ENCODE data around the gene SH2D6.

The SH2D6 gene

DNA sequence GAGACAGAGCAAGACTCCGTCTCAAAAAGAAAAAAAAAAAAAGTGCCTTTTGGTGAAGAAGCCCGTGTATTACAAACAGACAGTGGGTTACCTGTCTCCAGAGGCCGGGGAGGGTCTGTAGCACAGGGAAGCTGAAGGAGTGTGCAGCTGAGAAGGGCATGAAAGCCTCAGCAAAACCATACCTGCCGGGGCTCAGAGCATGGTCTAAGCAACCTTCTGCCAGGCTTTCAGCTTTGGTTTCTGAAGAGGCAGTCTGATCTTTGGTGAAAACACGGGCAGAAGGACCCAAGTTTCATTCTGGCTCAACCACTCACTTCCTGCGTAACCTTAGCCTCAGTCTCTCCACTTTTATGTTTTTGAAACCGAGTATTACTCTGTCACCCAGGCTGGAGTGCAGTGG is 21.5 kb downstream of the SH2D6 start:
- no peak for DNase-seq (ENCODE audit: low read depth)

DNA sequence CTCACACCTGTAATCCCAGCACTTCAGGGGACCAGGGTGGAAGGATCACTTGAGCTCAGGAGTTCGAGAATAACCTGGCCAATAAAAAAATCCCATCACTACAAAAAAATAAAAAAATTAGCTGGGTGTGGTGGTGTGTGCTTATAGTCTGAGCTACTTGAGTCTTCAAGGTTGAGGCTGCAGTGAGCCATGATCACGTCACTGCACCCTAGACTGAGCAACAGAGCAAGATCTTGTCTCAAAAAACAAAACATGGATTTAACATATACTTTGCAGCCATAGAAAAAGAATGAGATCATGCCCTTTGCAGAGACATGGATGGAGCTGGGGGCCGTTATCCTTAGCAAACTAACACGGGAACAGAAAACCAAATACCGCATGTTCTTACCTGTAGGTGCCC is 22.2 kb downstream of the SH2D6 start:
- no peak for DNase-seq (ENCODE audit: low read depth)

DNA sequence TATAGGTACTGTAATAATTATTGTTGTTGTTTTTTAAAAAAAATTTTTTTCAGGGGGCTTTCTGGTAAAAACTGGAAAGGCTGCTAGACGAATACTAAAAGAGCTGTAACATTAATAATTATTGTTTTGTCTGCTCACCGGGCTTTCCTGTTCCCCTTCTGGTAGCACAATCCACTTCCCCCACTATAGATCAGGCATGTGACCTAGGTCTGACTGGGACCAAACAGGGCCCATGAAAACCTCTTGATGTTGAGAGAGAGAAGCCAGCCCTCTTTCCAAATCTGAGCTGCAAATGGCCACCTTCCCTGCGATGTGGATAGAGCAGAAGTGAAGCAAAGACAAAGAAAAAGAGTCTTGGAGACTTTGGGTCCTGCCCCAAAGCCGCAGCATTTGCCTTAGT is 23.4 kb downstream of the SH2D6 start:
- DNase-seq (ENCODE audit: low read depth), result no peak

DNA sequence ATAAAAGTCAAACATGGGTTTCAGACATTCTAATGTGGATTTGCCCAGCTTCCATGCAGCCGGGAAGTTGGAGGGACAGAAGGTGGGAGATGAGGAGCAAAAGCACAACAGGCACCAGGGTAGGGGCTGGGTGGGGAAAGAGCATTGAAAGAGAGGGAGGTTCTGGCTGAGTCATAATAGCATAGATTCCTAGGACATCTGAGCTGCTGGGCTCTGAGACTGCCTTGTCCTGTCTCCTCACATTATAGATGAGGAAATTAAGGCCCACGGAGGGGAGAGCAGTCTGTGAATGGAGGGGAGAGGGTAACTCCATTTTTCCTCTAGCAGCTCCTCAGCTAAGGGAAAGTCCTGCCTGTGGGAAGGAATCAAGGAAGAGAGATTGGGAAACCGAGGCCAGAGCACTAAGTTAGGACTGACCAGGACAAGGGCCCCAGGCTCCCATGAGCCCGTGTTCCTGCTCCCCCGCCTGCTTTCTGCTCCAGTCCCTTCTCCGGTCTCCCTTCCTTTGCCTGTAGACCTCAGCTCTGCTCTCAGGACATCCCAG is 26.2 kb downstream of the SH2D6 start:
- DNase-seq (ENCODE audit: low read depth), result no peak

DNA sequence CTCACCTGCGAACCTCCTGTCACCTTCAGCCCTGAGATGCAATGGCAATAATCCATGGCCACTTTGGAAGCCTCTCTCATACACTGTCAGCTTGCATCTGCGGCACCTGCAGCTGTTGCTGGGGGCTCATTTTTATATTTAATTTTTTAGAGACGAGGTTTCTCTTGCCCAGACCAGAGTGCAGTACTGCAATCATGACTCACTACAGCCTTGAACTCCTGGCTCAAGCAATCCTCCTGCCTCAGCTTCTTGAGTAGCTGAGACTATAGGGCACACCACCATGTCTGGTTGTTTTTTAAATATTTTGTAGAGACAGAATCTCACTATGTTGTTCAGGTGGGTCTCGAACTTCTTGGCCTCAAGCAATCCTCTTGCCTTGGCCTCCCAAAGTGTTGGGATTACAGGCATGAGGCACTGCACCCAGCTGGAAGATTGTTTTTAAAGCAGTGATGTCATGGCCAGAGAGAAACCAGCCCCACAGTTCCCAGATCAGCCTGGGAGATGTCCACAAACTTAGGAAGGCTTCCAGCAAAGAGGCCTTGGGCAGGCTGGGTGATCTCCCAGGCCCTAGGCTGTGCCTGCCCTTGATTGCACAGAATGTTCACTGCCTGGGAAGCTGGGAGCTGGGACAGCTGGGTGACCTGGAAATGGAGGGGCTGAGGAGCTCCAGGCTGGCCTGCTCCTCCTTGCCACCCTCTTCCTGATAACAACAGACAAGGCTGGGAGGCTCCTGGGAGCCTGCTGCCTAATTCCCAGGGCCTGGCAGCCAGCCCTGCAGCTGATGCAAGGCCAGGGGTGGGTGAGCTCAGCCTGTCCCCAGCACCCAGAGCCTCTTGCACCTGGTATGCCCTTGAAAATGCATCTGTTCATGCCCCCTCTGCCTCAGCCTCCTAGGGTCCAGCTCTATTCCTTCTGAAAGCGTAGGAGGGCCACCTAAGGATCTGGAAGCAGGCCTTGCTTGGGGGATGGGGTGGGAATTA is 27.1 kb downstream of the SH2D6 start:
- no peak for DNase-seq (ENCODE audit: low read depth)

DNA sequence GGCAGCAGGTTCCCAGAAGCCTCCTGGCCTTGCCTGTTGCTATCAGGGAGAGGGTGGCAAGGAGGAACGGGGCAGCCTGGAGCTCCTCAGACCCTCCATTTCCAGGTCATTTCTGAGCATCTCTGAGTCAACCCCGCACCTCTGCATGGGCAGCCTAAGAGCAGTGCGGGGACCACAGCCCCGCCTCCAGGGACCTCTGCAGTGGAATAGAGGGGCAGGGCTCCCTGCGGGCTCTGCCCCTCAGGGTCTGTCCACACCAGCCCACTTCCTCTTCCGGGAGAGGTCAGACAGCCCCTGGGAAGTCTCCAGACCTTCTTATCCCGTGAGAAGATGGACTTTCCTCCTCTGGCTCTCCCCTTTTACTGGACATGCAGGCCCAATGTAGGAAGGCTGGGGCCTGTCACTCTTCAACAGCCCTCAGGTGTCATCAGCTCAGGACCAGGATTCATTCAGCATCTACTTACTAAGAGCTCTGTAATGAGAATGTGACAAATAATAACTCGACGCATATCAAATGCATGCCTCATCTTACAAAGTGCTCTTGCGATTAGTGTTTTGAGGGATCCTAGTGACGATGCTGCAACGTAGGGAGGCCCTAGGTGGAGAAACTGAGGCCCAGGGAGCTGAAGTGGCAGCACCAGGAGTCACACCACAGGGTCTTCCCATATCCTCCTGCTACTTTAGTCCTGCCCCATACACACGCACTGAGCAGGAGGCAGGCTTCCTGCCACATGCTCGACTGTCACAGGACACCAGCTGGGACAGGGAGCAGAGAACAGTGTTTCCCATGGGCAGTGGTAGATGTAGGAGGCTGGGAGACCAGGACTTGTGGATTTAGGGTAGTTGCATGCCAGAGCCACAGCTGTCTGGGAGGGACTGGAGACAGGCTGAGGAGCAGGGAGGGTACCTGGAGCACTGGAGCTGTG is 28.0 kb downstream of the SH2D6 start:
- no peak for DNase-seq (ENCODE audit: low read depth)

DNA sequence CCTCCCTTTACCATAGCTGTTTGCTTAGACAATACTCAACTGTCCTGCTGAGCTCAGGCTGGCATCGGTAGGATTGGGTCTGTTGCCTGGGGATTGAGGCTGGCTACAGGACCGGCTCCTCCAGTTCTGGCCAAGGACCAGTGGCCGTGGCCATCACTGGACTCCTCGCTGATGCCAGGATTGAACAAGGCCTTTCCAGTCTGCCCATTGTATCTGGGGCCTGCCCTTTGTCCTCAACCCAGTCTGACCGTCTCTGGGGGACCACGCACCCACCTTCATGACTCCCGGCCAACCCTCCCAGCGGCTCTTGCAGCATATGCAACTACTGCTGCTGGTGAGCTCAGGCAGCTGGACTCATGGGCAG is 28.7 kb downstream of the SH2D6 start:
- no peak for DNase-seq (ENCODE audit: low read depth)

DNA sequence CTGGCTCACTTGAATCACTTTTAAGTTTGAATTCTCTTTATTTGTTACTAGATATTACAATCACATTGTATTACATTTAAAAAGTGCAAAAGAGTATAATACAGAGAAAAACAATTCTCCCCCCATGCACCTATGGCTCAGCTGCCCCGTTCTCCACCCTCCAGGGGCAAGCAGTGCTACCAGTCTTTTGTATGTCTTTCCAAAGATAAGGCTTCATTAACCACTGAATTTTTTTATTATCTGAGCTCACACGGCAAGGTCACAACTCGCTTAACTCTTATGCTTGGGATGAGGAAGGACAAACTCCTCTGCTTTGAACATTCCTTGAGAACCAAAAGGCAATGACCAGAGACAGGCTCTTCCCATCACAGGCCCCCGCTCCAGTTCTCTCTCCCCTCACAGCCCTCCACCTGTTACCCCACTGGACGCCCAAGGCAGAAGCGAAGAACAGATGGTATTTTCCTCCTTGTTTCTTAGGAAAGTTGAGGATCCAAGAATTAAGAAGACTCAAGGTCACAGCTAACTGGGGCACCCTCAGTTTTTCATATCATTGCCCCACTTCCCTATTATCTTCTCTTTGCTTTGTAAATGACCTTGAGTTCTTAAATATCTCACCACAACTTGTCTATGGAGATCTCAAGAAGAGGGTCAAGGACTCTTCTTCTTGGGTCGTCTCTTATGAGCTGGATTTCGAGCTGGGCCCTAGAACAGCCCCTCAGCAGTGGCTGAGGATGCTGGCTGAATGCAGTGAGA is 30.1 kb downstream of the SH2D6 start:
- DNase-seq (ENCODE audit: low read depth), result no peak

DNA sequence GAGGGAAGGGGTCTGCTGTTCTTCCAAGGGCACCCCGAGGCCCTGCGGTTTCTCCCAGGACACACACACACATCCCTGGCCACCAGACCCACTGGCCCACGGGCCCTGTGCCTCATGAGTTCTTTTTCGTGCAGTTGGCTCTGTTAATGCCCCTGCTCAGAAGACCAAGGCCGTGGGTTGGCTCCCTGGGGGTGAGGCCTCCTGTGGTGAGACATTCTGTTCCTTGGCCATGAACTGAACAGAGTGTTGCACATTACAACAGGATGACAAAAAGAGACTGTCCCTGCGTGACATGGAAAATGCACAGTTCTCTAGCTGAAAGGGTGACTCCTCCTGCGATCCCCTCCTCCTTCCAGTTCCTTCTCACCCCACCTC is 30.7 kb downstream of the SH2D6 start:
- no peak for DNase-seq (ENCODE audit: low read depth)

DNA sequence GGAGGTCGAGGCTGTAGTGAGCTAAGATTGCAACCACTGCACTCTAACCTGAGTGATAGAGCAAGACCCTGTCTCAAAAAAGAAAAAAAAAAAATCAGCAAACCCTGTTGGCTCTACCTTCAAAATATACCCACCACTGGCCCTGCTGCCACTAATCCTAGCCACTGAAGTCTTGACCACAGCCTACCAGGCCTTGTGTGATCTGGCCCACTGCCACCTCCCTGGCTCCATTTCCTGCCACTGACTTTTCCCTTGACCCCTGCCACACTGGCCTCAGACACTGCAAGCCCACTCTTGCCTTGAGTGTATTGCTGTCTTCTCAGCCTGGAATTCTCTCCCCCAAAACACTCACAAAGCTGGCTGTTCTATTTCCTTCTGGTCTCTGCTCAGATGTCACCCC is 33.7 kb downstream of the SH2D6 start:
- DNase-seq (ENCODE audit: low read depth), result no peak

DNA sequence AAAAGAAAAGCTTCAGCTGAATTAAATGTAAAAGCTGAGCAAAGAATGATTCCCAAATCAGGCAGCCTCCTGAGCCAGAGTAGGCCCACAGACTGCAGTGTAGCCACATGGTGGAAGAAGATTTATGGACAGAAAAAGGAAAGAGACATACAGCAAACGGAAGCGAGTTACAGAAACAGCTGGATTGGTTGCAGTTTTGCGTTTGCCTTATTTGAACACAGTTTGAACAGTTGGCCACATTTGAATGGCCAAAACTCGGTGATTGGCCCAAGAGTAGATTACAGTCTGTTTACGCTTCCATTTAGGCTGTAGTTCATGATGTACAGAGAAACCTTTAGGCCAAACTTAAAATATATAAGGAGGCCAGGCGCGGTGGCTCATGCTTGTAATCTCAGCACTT is 35.1 kb downstream of the SH2D6 start:
- no peak for DNase-seq (ENCODE audit: low read depth)

DNA sequence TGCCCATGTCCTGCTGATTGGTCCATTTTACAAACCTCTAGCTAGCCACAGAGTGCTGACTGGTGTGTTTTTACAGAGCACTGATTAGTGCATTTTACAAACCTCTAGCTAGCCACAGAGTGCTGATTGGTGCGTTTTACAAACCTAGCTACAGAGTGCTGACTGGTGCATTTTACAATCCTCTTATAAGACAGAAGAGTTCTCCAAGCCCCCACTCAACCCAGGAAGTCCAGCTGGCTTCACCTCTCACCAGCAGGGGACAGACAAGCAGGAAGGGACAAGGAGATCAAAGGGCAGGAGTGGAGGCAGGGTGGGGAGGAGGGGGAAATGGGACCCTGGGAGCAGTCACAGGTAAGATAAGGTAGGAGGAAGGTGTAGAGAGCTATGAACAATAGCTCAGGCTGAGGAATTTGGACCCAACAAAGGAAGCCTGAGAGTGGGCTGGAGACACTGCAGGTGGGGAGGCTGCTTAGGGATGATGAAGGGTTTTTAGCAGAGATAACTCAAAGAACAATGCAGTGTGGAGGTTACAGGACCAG is 37.1 kb downstream of the SH2D6 start:
- no peak for DNase-seq (ENCODE audit: low read depth)

DNA sequence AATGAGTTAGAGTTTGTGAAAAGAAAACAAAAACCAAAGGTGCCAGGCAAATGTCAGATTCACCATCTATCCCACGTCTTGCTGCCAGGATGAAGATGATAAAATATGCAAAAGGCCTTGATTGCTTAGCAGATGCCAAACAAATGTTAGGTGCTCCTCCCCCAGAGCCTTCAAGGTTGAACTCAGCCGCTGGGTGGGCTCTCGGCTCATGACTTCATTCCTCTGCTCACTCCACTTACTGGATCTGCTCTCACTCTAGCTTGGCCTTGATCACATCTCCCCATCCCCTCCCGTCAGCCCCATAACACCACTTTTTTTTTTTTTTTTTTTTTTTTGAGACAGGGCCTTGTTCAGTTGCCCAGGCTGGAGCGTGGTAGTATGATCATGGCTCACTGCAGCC is 38.5 kb downstream of the SH2D6 start:
- DNase-seq (ENCODE audit: low read depth), result no peak

DNA sequence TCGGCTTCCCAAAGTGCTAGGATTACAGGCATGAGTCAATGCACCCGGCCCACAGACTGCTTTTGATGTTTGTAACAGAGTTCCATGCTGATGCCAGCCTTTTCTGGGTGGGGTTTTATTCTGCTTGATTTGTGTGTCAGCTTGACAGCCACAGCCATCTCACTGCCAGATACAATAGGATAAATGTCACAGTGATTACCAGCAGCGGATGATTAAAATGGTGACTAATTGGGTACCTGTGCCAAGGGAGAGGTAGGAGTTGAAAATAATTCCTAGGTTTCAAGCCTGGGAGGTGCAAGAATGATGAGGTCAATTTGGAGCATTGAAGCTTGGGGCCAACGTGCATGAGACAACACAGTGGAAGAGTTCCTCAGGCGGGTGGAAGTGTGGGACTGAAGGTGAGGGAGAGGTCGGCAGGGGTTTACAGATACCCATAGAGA is 39.4 kb downstream of the SH2D6 start:
- no peak for DNase-seq (ENCODE audit: low read depth)

DNA sequence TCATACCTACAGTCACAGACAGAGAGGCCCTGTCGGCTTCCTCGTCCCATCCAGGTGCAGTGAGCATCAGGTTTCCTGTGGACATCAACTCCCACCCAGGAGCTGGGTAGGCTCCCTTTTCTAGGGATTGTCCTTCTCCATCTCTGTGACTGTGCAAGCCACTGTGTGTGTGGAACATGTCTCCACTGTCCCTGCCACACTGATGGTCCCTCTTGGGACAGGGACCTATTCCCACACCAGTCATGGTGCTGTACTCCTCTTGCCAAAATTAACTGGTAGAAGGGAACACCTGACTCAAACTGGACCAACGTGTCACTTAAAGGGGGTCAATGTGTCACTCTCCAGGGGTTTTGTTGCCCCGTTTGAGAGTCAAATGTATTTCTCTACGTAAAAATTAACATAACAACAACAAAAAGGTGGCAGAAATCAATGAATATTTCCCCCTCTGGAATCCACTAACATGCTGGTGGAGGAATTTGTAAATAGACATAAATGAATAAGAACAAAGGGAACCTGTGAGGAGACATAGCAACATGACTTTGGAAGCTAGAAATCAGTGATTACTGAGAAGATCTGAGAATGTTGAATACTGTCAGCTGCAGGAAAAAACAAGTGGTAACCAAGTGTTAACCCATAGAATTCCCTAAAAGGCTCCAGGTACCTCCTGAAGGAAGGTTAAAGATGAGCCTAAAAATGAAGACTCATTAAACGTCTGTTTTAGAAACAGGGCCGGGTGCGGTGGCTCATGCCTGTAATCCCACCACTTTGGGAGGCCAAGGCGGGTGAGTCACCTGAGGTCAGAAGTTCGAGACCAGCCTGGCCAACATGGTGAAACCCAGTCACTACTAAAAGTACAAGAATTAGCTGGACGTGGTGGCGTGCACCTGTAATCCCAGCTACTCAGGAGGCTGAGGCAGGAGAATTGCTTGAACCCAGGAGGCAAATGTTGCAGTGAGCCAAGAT is 40.4 kb downstream of the SH2D6 start:
- DNase-seq (ENCODE audit: low read depth), result no peak

DNA sequence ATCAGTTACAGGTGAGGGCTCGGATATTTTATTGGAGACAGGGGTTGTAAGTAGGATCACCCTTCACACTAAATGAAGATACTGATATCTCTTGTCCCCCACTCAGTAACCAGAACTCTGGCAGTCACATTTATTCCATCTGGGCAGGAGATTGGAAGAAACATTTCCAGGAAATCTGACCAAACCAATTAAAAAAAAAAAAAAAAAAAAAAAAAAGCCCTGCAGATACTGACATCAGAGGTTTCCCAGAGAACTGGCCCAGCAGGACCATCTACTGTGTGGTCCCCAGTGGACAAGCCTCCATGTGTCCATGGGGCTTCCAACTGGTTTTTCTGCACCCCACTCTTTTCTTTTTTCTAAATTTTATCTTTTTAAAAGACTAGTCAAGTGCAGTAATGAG is 41.3 kb downstream of the SH2D6 start:
- no peak for DNase-seq (ENCODE audit: low read depth)

DNA sequence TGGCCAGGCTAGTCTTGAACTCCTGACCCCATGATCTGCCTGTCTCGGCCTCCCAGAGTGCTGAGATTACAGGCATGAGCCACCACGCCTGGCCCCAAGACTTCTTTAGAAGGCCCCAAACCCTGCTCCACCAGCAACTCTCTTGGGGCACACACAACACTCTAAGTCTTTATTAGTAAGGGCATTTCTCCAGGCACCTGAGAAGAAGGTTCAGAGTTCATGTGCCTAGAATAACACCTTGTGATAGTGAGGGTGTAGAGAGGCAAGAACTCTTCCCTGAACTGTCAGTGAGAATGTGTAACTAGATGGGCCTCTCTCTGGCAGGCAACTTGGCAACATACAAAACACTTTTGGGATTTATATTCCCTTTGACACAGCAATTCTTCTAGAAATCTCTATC is 43.8 kb downstream of the SH2D6 start:
- DNase-seq (ENCODE audit: low read depth), result no peak

DNA sequence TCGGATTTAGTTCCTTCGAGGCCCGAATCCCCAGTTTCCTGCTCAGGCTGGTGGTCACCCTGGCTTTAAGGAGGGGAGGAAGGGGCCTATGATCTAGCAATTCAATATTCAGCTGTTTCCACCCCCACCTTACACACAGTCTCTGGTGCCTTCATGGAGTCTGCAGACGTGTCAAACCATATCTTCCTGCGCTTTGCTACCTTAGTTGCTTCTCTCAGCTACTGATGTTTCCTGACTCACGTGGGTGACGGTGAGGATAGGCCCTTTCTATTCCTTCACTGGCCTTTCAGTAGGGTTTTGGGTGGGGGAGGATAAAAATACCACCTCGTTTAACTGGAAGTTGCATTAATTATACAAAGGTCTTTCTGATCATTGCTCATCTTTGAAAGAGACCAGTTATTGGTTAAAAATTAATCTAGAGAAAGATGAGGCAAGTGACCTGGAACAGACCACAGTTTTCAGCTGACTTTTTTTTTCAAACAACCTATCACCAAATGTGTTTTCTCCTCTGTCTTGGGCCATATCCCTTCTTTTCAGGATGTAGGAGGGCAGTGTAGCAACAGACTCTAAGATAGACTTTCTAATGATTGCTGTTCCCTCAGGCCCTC is 49.7 kb downstream of the SH2D6 start:
- no peak for DNase-seq (ENCODE audit: low read depth)

DNA sequence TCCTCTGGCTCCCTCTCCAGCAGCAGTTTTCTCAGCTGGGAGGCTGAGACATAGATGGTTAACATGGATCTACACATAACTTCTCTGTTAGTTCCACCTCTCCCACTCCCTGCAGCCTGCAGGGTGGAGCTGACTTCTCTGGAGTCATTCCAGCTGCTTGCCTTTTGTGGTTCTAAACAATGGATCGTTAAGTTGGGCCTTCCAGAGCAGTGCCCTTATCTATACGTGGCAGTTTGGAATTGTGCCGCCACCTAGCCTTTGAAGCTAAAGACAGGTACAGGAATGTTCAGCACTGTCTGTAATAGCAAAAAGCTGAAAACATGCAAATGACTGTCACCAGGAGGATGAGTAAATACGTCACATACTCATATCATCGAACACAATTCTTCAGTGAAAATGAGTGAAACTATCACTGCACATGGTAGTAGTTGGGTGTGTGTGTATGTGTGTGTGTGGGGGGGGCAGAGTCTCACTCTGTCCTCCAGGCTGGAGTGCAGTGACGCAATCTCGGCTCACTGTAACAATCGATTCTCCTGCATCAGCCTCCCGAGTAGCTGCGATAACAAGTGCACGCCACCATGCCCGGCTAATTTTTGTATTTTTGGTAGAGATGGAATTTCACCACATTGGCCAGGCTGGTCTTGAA is 50.3 kb downstream of the SH2D6 start:
- no peak for DNase-seq (ENCODE audit: low read depth)

All from activated T-cell treated with anti-CD3 and anti-CD28 coated beads for 24 hours (primary cell).